ENCODE data around the gene BLID. TPM values are rescaled to one million over a fixed set of nuclear protein-coding genes. Genes with fewer than 3 reads are reported as not detected.

Gene BLID
- polyA plus RNA-seq, 1 experiment, result 0.16 TPM

GRCh38 chr11:122159861-122160260, 43.8 kb upstream of the BLID start:
- Histone ChIP-seq H3K36me3 (ENCODE audit: control insufficient read depth, insufficient read depth, low read length) (peaks cover 5% of the 10 kb centered on the region), H3K27me3 (ENCODE audit: control insufficient read depth, insufficient read depth, low read length) (no peaks in the 10 kb centered on the region), H3K4me3 (ENCODE audit: low read depth, low read length) (no peak overlapping the region)
- POLR2A ChIA-PET, result no interaction called here
- DNase-seq (ENCODE audit: low read depth), result no peak
- TF ChIP-seq CTCF (IDR thresholded peaks at IDR 0.05; ENCODE audit: insufficient read depth, low read depth, low read length), result no peak
- CTCF ChIA-PET, result interaction anchor here (0.7 to 1.0 kb wide), 2 partner anchors 27 to 44 kb away, joined by 3 read pairs; partner anchors contain the start of gene BLID

GRCh38 chr11:122159173-122159721, 43.2 kb upstream of the BLID start:
- no peak for TF ChIP-seq CTCF (IDR thresholded peaks at IDR 0.05; ENCODE audit: insufficient read depth, low read depth, low read length)

GRCh38 chr11:122158171-122158570, 42.2 kb upstream of the BLID start:
- no peak overlapping the region for H3K4me3 ChIP-seq (ENCODE audit: low read depth, low read length)
- H3K27me3 ChIP-seq (ENCODE audit: control insufficient read depth, insufficient read depth, low read length), result no peaks in the 10 kb centered on the region
- peaks cover 5% of the 10 kb centered on the region for H3K36me3 ChIP-seq (ENCODE audit: control insufficient read depth, insufficient read depth, low read length)
- DNase-seq (ENCODE audit: low read depth), result no peak
- ChIA-PET CTCF (interaction anchor here (0.7 to 1.3 kb wide), 4 partner anchors 12 to 847 kb away, joined by 3 to 4 read pairs (median 3); no protein-coding TSS in a partner anchor), POLR2A (interaction anchor here (0.6 kb wide), 2 partner anchors 329 to 987 kb away, joined by 4 to 6 read pairs; no protein-coding TSS in a partner anchor)
- no peak for TF ChIP-seq CTCF (IDR thresholded peaks at IDR 0.05; ENCODE audit: insufficient read depth, low read depth, low read length)

More at GRCh38 chr11:122159173-122159721, 43.2 kb upstream of the BLID start:
- Histone ChIP-seq H3K4me3 (ENCODE audit: low read depth, low read length) (peak overlapping the region; percentile 9; the same call in 1 of the 2 replicates), H3K36me3 (ENCODE audit: control insufficient read depth, insufficient read depth, low read length) (peaks cover 5% of the 10 kb centered on the region), H3K27me3 (ENCODE audit: control insufficient read depth, insufficient read depth, low read length) (no peaks in the 10 kb centered on the region)
- ChIA-PET CTCF (interaction anchor here (0.8 to 1.3 kb wide), 2 partner anchors 12 to 36 kb away, joined by 3 read pairs; no protein-coding TSS in a partner anchor), POLR2A (no interaction called here)
- DNase-seq (ENCODE audit: low read depth), result no peak

GRCh38 chr11:122157653-122158161, 41.7 kb upstream of the BLID start:
- ChIA-PET POLR2A (interaction anchor here (0.6 kb wide), 2 partner anchors 329 to 988 kb away, joined by 4 to 6 read pairs; no protein-coding TSS in a partner anchor), CTCF (interaction anchor here (0.7 to 1.2 kb wide), 3 partner anchors 13 to 847 kb away, joined by 3 to 4 read pairs (median 3); no protein-coding TSS in a partner anchor)
- no peak for TF ChIP-seq CTCF (IDR thresholded peaks at IDR 0.05; ENCODE audit: insufficient read depth, low read depth, low read length)
- DNase-seq (ENCODE audit: low read depth), result no peak
- H3K27me3 ChIP-seq (ENCODE audit: control insufficient read depth, insufficient read depth, low read length), result no peaks in the 10 kb centered on the region
- H3K36me3 ChIP-seq (ENCODE audit: control insufficient read depth, insufficient read depth, low read length), result peaks cover 5% of the 10 kb centered on the region
- H3K4me3 ChIP-seq (ENCODE audit: low read depth, low read length), result peak overlapping the region; percentile 16

GRCh38 chr11:122156940-122157382, 40.9 kb upstream of the BLID start:
- peaks cover 5% of the 10 kb centered on the region for H3K36me3 ChIP-seq (ENCODE audit: control insufficient read depth, insufficient read depth, low read length)
- TF ChIP-seq CTCF (IDR thresholded peaks at IDR 0.05; ENCODE audit: insufficient read depth, low read depth, low read length), result no peak
- DNase-seq (ENCODE audit: low read depth), result no peak
- ChIA-PET POLR2A (no interaction called here), CTCF (interaction anchor here (1.2 kb wide), 1 partner anchor 13 kb away, joined by 3 read pairs; no protein-coding TSS in a partner anchor)
- no peak overlapping the region; the same call in 1 of the 2 replicates for H3K4me3 ChIP-seq (ENCODE audit: low read depth, low read length)
- H3K27me3 ChIP-seq (ENCODE audit: control insufficient read depth, insufficient read depth, low read length), result no peaks in the 10 kb centered on the region

All from BJ (cell line).